KMS-11 (cell line): ENCODE results near the gene ABCA1.
"Not testable (repeated sequence)": the region's sequence is repeated elsewhere in the genome, so short reads cannot be mapped to it uniquely, and the experiment has no call there.

Experiments
- H2AFZ ChIP-seq: fragments of 200-600 bp; sonication (generic); 2 replicates; pipeline ENCODE4 v1.6.1; 2016; ENCODE audit warnings: antibody characterized with exemption, mixed run types, low read depth
- H3K27ac ChIP-seq: fragments of 200-600 bp; sonication (generic); 2 replicates; pipeline ENCODE4 v1.6.1; 2016; ENCODE audit warnings: mild to moderate bottlenecking, mixed run types
- H3K27me3 ChIP-seq: fragments of 200-600 bp; sonication (generic); 2 replicates; pipeline ENCODE4 v1.6.1; 2017; ENCODE audit warnings: mild to moderate bottlenecking, low read depth, mixed run types, moderate library complexity; ENCODE audit not compliant: insufficient read depth
- H3K36me3 ChIP-seq: fragments of 200-600 bp; sonication (generic); 2 replicates; pipeline ENCODE4 v1.6.1; 2017; ENCODE audit warnings: mild to moderate bottlenecking, mixed run types; ENCODE audit not compliant: insufficient read depth
- H3K4me1 ChIP-seq: fragments of 200-600 bp; sonication (generic); 2 replicates; pipeline ENCODE4 v1.6.1; 2016; ENCODE audit warnings: mild to moderate bottlenecking, low read depth, mixed run types; ENCODE audit not compliant: poor library complexity, severe bottlenecking
- H3K4me2 ChIP-seq: fragments of 200-600 bp; sonication (generic); 2 replicates; pipeline ENCODE4 v1.7.0; 2016; ENCODE audit warnings: mild to moderate bottlenecking, mixed run types
- H3K4me3 ChIP-seq: fragments of 200-600 bp; sonication (generic); IDR thresholded peaks from 2 replicates; pipeline ENCODE4 v1.6.1; 2017; ENCODE audit warnings: low read depth, low read length, mixed read lengths; ENCODE audit not compliant: insufficient read depth
- H3K79me2 ChIP-seq: fragments of 200-600 bp; sonication (generic); 2 replicates; pipeline ENCODE4 v1.6.1; 2016; ENCODE audit warnings: low read depth, mixed run types; ENCODE audit not compliant: insufficient read depth
- H3K9ac ChIP-seq: fragments of 200-600 bp; sonication (generic); 2 replicates; pipeline ENCODE4 v1.6.1; 2016; ENCODE audit warnings: mild to moderate bottlenecking, mixed run types
- H4K20me1 ChIP-seq: fragments of 200-600 bp; sonication (generic); 2 replicates; pipeline ENCODE4 v1.6.1; 2016; ENCODE audit warnings: mild to moderate bottlenecking, mixed run types; ENCODE audit not compliant: insufficient read depth
- CTCF ChIP-seq: fragments of 200-600 bp; sonication (generic); conservative IDR thresholded peaks from 2 replicates; pipeline ENCODE4 v1.6.1; 2017; ENCODE audit warnings: low read depth, mild to moderate bottlenecking, antibody characterized with exemption, low read length, moderate library complexity, mixed read lengths

ABCA1 gene

GRCh38 chr9:104774132-104774531 lies 153.8 kb downstream of the ABCA1 start:
- H3K27ac ChIP-seq = no peak overlapping the region
- H3K4me2 ChIP-seq = peak overlapping the region; percentile 90; the same call in 1 of the 2 replicates
- H3K36me3 ChIP-seq = no peaks in the 10 kb centered on the region
- no peak overlapping the region for H3K9ac ChIP-seq
- H4K20me1 ChIP-seq = no peaks in the 10 kb centered on the region
- TF ChIP-seq CTCF = no peak
- no peak overlapping the region for H2AFZ ChIP-seq
- H3K79me2 ChIP-seq = no peaks in the 10 kb centered on the region
- H3K27me3 ChIP-seq = no peaks in the 10 kb centered on the region
- peaks cover 54% of the 10 kb centered on the region for H3K4me1 ChIP-seq
- no peak overlapping the region for H3K4me3 ChIP-seq

GRCh38 chr9:104772714-104773510 lies 155.0 kb downstream of the ABCA1 start:
- Histone ChIP-seq H3K9ac (peak overlapping the region; percentile 38; the same call in 1 of the 2 replicates), H2AFZ (peak overlapping the region; percentile 21; the same call in 1 of the 2 replicates), H3K36me3 (no peaks in the 10 kb centered on the region), H3K4me1 (peaks cover 54% of the 10 kb centered on the region), H3K4me2 (peak overlapping the region; percentile 90), H4K20me1 (no peaks in the 10 kb centered on the region), H3K4me3 (no peak overlapping the region), H3K27me3 (no peaks in the 10 kb centered on the region), H3K79me2 (no peaks in the 10 kb centered on the region), H3K27ac (peak overlapping the region; percentile 60)
- no peak for TF ChIP-seq CTCF

GRCh38 chr9:104769655-104770054 lies 158.3 kb downstream of the ABCA1 start:
- H4K20me1 ChIP-seq = no peaks in the 10 kb centered on the region
- peaks cover 38% of the 10 kb centered on the region for H3K4me1 ChIP-seq
- no peak overlapping the region for H3K4me3 ChIP-seq
- no peak overlapping the region for H2AFZ ChIP-seq
- H3K36me3 ChIP-seq = no peaks in the 10 kb centered on the region
- H3K4me2 ChIP-seq = no peak overlapping the region
- H3K27me3 ChIP-seq = no peaks in the 10 kb centered on the region
- no peak overlapping the region for H3K9ac ChIP-seq
- TF ChIP-seq CTCF = no peak
- H3K27ac ChIP-seq = no peak overlapping the region
- H3K79me2 ChIP-seq = no peaks in the 10 kb centered on the region

- H4K20me1 ChIP-seq, H2AFZ ChIP-seq, H3K36me3 ChIP-seq, H3K4me2 ChIP-seq, H3K27me3 ChIP-seq, H3K4me3 ChIP-seq, H3K9ac ChIP-seq, H3K79me2 ChIP-seq, H3K27ac ChIP-seq: not testable (repeated sequence)
- H3K4me1 ChIP-seq = peaks cover 33% of the 10 kb centered on the region
Measured at GRCh38 chr9:104769029-104769428, 158.9 kb downstream of the ABCA1 start.

- H3K27ac ChIP-seq = no peak overlapping the region
- no peak overlapping the region for H3K4me3 ChIP-seq
- no peaks in the 10 kb centered on the region for H4K20me1 ChIP-seq
- peaks cover 18% of the 10 kb centered on the region for H3K4me1 ChIP-seq
- no peaks in the 10 kb centered on the region for H3K27me3 ChIP-seq
- no peak overlapping the region for H3K4me2 ChIP-seq
- H2AFZ ChIP-seq = no peak overlapping the region
- no peak for TF ChIP-seq CTCF
- no peaks in the 10 kb centered on the region for H3K79me2 ChIP-seq
- H3K36me3 ChIP-seq = no peaks in the 10 kb centered on the region
- H3K9ac ChIP-seq = no peak overlapping the region
Measured at GRCh38 chr9:104767507-104767906, 160.4 kb downstream of the ABCA1 start.
